Panc1 (cell line): ENCODE measurements around the gene CREBL2.

Experiments used
- CTCF ChIP-seq: fragments of 450-650 bp; IDR thresholded peaks from 2 replicates; pipeline ENCODE4 v1.5.1; 2017; ENCODE audit warnings: mild to moderate bottlenecking
- POLR2AphosphoS5 ChIP-seq: IDR thresholded peaks from 2 replicates; pipeline ENCODE4 v1.6.1; 2012; ENCODE audit warnings: mild to moderate bottlenecking, low read depth, low read length, moderate library complexity
- REST ChIP-seq, 2 experiments: IDR thresholded peaks; 2 replicates each; pipeline ENCODE4 v1.6.1; 2011 to 2012; ENCODE audit warnings: low read depth in 2 of 2, control low read depth in 1 of 2, low read length in 1 of 2, mild to moderate bottlenecking in 1 of 2, moderate library complexity in 1 of 2; ENCODE audit not compliant: insufficient read depth in 1 of 2
- SIN3A ChIP-seq: IDR thresholded peaks from 2 replicates; pipeline ENCODE4 v1.6.1; 2012; ENCODE audit warnings: low read depth, mild to moderate bottlenecking, low read length, moderate library complexity, borderline replicate concordance; ENCODE audit not compliant: insufficient read depth
- TCF7L2 ChIP-seq: IDR thresholded peaks from 2 replicates; pipeline ENCODE4 v1.6.1; 2011; ENCODE audit warnings: mild to moderate bottlenecking, low read depth, low read length, inconsistent platforms

GRCh38 chr12:12599750-12600643, 11.7 kb upstream of the CREBL2 start:
- TF ChIP-seq CTCF (no peak), POLR2AphosphoS5 (no peak), SIN3A (no peak), TCF7L2 (no peak), REST (IDR thresholded peaks at IDR 0.05; ENCODE audit: insufficient read depth in 1 of 2, low read depth in 2 of 2, low read length in 1 of 2) (no peak)
